Measurements from ENCODE around the gene HSD17B2.

GRCh38 chr16:81997738-81998137, 37.3 kb upstream of the HSD17B2 start:
- TF ChIP-seq POLR2AphosphoS5 (IDR thresholded peaks at IDR 0.05; ENCODE audit: borderline replicate concordance, low read depth, low read length), result no peak
- no peak for TF ChIP-seq EZH2 (IDR thresholded peaks at IDR 0.05)

Measured in SK-N-MC (cell line).